Measurements from ENCODE around the gene UPK1A.
"Not testable (repeated sequence)": the region's sequence is repeated elsewhere in the genome, so short reads cannot be mapped to it uniquely, and the experiment has no call there.

UPK1A gene

DNA sequence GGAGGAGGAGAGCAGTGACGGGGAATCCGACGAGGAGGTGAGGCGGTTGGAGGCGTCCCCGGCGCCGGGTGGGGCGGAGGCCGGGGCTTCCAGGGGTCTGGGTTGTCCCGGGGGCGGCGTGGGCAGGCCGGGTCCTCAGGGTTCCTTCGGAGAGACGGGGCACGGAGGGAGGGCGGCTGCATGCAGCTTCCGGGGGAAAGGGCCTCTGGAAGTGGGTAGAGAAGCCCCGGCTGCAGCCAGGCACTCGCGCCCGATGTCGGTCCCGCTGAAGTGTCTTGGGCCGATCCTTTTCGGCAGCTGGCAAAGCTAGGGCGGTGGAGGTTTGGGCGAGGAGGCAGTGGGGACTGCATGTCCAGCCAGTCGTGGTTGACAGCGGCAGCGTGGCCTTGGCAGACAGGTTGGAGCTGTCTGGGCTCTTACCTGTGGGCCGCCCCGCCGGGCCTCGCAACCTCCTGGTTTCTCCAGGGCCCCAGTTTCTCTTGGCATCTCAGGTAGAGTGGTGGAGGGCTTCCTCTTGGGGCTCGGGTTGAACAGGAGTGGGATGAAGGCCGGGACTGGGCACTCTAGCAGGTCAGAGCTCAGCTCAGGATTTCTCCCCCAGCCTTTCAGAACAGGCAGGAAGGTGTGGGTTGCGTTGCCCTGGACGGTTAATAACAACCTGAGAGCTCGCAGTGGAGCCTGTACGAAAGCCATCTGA is 52.2 kb downstream of the UPK1A start:
- DNase-seq, result peak; percentile 56 to 68

DNA sequence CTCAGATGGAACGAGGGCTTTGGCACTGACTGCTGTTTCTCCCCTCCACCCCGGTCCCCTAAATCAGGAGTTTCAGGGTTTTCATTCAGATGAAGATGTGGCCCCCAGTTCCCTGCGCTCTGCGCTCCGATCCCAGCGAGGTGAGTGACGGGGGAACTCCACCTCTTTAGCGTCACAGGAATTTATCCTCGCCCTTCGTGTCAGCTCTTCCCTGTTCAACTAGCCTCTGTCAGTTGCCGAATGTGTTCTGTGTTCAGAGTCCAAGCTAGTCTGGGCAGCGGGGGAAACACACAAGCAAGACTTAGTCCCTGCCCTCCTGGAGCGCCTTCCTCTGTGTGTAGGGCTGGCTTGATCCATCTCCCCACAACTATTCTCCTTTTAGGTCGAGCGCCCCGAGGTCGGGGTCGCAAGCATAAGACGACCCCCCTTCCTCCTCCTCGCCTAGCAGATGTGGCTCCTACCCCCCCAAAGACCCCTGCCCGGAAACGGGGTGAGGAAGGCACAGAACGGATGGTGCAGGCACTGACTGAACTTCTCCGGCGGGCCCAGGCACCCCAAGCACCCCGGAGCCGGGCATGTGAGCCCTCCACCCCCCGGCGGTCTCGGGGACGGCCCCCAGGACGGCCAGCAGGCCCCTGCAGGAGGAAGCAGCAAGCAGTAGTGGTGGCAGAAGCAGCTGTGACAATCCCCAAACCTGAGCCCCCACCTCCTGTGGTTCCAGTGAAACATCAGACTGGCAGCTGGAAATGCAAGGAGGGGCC is 53.3 kb downstream of the UPK1A start:
- DNase-seq, result no peak

DNA sequence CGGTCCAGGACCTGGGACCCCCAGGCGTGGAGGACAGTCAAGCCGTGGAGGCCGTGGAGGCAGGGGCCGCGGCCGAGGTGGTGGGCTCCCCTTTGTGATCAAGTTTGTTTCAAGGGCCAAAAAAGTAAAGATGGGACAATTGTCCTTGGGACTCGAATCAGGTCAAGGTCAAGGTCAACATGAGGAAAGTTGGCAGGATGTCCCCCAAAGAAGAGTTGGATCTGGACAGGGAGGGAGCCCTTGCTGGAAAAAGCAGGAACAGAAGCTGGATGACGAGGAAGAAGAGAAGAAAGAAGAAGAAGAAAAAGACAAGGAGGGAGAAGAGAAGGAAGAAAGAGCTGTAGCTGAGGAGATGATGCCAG is 53.8 kb downstream of the UPK1A start:
- no peak for DNase-seq

DNA sequence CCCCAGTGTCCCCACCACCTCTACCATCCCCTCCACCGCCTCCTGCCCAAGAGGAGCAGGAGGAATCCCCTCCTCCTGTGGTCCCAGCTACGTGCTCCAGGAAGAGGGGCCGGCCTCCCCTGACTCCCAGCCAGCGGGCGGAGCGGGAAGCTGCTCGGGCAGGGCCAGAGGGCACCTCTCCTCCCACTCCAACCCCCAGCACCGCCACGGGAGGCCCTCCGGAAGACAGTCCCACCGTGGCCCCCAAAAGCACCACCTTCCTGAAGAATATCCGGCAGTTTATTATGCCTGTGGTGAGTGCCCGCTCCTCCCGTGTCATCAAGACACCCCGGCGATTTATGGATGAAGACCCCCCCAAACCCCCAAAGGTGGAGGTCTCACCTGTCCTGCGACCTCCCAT is 54.3 kb downstream of the UPK1A start:
- DNase-seq, result no peak

DNA sequence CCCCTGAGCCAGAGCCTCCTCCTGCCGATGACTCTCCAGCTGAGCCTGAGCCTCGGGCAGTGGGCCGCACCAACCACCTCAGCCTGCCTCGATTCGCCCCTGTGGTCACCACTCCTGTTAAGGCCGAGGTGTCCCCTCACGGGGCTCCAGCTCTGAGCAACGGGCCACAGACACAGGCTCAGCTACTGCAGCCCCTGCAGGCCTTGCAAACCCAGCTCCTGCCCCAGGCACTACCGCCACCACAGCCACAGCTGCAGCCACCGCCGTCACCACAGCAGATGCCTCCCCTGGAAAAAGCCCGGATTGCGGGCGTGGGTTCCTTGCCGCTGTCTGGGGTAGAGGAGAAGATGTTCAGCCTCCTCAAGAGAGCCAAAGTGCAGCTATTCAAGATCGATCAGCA is 55.1 kb downstream of the UPK1A start:
- DNase-seq, result no peak

DNA sequence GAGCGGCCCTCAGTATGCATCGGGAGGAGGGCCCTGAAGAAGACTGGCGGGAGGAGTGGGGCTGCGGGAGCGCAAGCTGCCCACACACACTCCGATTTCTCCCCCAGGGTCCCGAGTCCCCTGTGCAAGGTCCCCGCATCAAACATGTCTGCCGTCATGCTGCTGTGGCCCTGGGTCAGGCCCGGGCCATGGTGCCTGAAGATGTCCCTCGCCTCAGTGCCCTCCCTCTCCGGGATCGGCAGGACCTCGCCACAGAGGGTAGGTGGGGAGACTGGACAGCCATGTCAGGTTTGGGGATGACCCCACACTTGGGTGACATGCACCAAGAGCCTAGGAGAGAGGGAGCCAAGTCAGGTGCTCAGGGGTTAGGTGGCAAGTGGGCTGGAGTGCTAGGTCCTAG is 56.1 kb downstream of the UPK1A start:
- no peak for DNase-seq

DNA sequence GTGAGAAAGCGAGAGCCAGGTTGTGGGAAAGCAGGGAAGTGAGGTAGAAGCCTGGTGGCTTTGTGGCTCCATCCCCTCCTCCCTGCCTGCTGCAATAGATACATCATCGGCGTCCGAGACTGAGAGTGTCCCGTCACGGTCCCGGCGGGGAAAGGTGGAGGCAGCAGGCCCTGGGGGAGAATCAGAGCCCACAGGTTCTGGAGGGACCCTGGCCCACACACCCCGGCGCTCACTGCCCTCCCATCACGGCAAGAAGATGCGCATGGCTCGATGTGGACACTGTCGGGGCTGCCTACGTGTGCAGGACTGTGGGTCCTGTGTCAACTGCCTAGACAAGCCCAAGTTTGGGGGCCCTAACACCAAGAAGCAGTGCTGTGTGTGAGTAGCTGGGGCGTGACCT is 56.6 kb downstream of the UPK1A start:
- no peak for DNase-seq

DNA sequence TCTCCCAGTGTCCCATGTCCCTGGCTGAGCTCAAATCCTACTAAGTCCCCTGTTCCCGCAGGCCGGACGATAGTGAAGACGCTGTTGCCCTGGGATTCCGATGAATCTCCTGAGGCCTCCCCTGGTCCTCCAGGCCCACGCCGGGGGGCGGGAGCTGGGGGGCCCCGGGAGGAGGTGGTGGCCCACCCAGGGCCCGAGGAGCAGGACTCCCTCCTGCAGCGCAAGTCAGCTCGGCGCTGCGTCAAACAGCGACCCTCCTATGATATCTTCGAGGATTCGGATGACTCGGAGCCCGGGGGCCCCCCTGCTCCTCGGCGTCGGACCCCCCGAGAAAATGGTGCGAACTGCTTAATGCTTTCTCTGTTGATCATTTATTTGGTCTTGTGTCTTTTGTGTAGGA is 57.4 kb downstream of the UPK1A start:
- DNase-seq, result no peak

DNA sequence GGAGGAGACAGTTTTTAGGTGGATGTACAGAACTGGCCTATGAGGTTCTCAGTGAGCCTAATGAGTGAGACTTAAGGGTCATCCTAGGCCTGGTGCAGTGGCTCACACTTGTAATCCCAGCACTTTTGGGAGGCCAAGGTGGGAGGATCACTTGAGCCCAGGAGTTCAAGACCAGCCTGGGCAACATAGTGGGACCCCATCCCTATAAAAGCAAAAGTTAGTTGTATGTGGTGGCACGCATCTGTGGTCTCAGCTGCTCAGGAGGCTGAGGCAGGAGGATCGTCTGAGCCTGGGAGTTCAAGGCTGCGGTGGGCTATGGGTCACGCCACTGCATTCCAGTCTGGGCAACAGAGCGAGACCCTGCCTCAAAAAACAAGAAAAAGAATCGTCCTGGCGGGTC is 57.8 kb downstream of the UPK1A start:
- DNase-seq, result not testable (repeated sequence)

DNA sequence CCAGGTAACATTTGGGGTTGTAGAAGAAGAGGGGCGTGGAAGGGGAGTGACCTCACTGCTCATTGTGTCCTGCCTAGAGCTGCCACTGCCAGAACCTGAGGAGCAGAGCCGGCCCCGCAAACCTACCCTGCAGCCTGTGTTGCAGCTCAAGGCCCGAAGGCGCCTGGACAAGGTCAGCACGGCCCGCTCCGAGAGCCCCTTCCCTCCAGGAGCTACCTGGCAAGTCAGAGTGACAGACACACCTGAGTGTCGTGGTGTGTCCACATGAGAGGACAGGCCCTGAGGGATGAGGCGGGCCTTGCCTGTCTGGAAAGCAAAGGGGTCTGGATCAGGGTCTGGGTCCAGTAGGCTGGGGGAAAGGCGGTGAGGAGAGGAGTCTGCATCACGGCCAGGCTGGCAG is 58.2 kb downstream of the UPK1A start:
- no peak for DNase-seq

DNA sequence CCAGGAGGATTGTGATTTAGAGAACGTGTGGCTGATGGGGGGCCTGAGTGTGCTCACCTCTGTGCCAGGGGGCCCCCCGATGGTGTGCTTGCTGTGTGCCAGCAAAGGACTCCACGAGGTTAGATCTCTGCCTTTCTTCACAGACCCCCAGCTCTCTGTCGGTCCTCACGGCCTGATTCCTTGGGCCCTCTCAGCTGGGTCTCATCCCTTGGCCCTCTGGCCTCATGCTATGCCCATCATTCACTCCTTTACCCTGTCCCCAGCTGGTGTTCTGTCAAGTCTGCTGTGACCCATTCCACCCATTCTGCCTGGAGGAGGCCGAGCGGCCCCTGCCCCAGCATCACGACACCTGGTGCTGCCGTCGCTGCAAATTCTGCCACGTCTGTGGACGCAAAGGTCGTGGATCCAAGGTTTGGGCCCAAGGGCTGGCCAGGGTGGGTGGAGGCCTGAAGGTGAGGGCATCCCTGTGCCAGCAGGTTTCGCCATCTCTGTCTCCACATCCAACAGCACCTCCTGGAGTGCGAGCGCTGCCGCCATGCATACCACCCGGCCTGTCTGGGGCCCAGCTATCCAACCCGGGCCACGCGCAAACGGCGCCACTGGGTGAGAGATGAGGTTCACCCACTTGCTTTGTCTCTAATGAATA is 59.0 kb downstream of the UPK1A start:
- no peak for DNase-seq

DNA sequence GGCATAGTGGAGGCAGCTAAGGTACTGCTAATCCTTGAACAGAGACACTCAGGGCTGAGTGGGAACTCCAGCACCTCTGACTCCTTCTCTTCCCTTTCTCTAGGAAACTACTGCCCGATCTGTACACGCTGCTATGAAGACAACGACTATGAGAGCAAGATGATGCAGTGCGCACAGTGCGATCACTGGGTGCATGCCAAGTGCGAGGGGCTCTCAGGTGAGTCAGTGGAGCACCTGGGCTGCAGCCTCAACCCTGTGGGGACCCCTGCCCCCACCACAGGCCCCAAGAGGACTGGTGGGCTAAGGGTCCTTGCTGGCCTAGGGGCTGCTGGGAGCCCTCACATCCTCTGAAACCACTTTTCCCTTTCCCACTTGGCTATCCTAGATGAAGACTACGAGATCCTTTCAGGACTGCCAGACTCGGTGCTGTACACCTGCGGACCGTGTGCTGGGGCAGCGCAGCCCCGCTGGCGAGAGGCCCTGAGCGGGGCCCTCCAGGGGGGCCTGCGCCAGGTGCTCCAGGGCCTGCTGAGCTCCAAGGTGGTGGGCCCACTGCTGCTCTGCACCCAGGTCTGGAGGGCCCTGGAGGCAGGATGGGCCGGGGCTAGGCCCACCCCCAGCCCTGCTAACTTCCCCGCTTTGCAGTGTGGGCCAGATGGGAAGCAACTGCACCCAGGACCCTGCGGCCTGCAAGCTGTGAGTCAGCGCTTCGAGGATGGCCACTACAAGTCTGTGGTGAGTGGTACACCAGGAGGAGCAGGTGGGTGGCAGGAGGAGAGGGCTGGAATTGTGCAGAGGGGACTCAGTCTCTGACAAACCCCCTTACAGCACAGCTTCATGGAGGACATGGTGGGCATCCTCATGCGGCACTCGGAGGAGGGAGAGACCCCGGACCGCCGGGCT is 61.0 kb downstream of the UPK1A start:
- no peak for DNase-seq
